GM12801 (cell line): Measurements from ENCODE around the gene PRCP.

ENCODE experiments used
- TF ChIP-seq, protein P1 (sequence below): IDR thresholded peaks from one replicate; pipeline ENCODE4 v1.5.1; 2011; ENCODE audit warnings: control low read depth; ENCODE audit not compliant: insufficient read length; ENCODE audit errors: extremely low read depth

The PRCP gene

DNA sequence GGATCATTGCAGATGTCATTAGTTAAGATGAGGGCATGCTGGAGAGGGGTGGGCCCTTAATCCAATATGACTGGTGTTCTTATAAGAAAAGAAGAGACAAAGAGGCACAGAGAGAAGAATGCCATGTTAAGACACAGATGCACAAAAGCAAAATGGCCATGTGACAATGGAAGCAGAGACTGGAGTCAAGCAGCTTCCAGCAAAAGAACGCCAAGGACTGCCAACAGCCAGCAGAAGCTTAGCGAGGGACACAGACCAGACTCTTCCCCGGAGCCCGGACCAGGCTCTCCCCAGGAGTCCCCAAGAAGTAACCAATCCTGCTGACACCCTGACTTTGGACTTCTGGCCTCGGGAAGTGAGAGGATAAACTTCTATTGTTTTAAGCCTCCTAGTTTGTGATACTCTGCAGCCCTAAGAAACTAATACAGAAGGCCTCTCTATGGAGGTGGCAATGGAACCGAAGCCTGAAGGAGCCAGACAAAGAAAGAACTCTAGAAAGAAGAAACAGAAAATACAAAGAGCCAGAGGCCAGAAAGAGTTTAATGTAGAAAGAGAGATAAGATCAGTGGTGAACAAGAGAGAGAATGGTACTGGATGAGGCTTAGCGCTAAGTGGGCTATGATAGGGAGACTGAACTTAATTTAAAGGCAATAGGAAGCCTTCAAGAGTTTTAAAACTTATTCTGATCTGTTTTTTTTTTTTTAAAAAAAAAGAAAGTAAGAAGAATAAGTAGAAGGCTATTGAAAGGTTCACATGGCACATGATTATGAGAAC is 27.7 kb downstream of the PRCP start:
- TF ChIP-seq, protein P1, sequence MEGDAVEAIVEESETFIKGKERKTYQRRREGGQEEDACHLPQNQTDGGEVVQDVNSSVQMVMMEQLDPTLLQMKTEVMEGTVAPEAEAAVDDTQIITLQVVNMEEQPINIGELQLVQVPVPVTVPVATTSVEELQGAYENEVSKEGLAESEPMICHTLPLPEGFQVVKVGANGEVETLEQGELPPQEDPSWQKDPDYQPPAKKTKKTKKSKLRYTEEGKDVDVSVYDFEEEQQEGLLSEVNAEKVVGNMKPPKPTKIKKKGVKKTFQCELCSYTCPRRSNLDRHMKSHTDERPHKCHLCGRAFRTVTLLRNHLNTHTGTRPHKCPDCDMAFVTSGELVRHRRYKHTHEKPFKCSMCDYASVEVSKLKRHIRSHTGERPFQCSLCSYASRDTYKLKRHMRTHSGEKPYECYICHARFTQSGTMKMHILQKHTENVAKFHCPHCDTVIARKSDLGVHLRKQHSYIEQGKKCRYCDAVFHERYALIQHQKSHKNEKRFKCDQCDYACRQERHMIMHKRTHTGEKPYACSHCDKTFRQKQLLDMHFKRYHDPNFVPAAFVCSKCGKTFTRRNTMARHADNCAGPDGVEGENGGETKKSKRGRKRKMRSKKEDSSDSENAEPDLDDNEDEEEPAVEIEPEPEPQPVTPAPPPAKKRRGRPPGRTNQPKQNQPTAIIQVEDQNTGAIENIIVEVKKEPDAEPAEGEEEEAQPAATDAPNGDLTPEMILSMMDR: no peak

DNA sequence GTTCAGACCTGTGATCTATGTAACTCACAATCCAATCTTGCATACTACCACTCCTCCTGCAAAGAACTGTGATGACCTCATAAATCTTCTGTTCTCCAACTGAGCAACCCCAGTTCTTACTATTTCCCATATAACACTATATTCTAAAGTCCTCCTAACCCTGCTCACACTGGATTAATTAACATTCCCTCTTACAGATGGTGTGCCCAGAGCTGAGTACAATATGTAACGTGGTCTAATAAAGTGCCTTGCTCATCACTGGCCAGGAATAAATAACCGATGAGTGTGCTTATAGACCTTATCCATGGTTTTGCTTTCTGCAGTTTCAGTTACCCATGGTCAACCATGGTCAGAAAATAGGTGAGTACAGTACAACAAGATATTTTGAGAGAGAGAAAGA is 28.6 kb downstream of the PRCP start:
- TF ChIP-seq, protein P1: no peak

GRCh38 chr11:82869657-82870056 is 30.6 kb downstream of the PRCP start:
- TF ChIP-seq, protein P1: no peak

- TF ChIP-seq, protein P1: no peak
Observed at GRCh38 chr11:82867495-82868082, 32.6 kb downstream of the PRCP start.

DNA sequence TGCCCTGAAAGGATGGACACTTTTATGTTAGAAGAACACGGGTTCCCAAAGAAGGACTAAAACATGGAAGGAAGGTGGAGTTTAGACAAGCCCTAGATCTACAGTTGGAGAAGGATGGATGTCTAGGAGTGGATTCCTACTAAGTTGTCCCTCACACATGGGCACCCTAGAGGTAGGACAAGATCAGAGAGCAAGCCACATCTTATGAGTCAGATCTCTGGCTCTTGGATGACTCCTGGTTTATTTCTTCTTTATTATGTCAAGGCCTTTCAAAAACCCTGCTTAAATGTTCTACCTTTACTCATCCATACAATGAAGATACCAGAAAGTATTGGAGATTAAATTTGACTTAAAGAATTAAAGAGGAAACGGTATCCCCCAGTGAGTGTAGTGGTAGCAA is 34.4 kb downstream of the PRCP start:
- TF ChIP-seq, protein P1: no peak

DNA sequence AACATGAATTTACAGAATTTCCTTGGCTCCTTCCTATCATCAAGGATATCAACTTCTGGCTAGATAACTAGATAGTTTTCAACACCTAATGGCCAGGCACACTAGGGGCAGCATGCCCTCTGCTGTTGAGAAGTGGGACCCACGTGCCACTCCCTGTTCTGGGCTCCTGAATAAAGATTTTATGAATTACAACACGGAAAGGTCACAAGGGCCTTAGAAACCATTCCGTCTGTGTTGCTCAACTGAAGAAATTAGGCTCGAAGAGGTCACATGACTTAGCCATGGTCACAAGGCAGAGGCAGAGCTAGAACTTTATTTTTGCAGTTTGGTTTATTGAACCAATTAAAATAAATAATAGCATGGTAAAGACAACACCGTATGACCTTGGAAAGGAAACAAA is 36.0 kb downstream of the PRCP start:
- TF ChIP-seq, protein P1: no peak

GRCh38 chr11:82863209-82863608 is 37.0 kb downstream of the PRCP start:
- TF ChIP-seq, protein P1: no peak
